H1 (cell line): ENCODE data around the gene ADGRL4. TPM values are rescaled to one million over a fixed set of nuclear protein-coding genes. Genes with fewer than 3 reads are reported as not detected.

Experiments
- BACH1 ChIP-seq: IDR thresholded peaks from 2 replicates; pipeline ENCODE4 v1.6.1; 2012; ENCODE audit warnings: low read length, improper control_type of control experiment
- CBX5 ChIP-seq: fragments of 300-800, 300-1000 bp; sonication (generic); IDR thresholded peaks from 2 replicates; pipeline ENCODE4 v1.7.1; 2016; ENCODE audit warnings: antibody characterized with exemption, low read length, low read depth
- CREB1 ChIP-seq: IDR thresholded peaks from 2 replicates; pipeline ENCODE4 v1.6.1; 2012; ENCODE audit warnings: inconsistent platforms
- KDM1A ChIP-seq: fragments of 200-600, 300-600 bp; sonication (generic); IDR thresholded peaks from 2 replicates; pipeline ENCODE4 v1.7.1; 2016; ENCODE audit warnings: mild to moderate bottlenecking, low read length, borderline replicate concordance
- PHF8 ChIP-seq: fragments of 200-600 bp; sonication (generic); conservative IDR thresholded peaks from 2 replicates; pipeline ENCODE4 v1.7.1; 2012; ENCODE audit warnings: low read depth, mild to moderate bottlenecking, inconsistent platforms, low read length, moderate library complexity
- POLR2AphosphoS5 ChIP-seq: IDR thresholded peaks from 2 replicates; pipeline ENCODE4 v1.6.1; 2011; ENCODE audit warnings: low read depth, low read length
- POU5F1 ChIP-seq: IDR thresholded peaks from 2 replicates; pipeline ENCODE4 v1.6.1; 2011; ENCODE audit warnings: low read depth, mild to moderate bottlenecking, low read length, moderate library complexity
- RFX5 ChIP-seq: IDR thresholded peaks from 2 replicates; pipeline ENCODE4 v1.6.1; 2011; ENCODE audit warnings: low read depth, low read length, improper control_type of control experiment, borderline replicate concordance
- SAP30 ChIP-seq: fragments of 300-600 bp; sonication (generic); IDR thresholded peaks from 2 replicates; pipeline ENCODE4 v1.7.1; 2012; ENCODE audit warnings: low read length, moderate library complexity, mild to moderate bottlenecking, inconsistent platforms; ENCODE audit not compliant: insufficient read depth, insufficient replicate concordance
- SIN3A ChIP-seq, 2 experiments: IDR thresholded peaks in 1 of 2; conservative IDR thresholded peaks in 1 of 2; 2 replicates each; pipeline ENCODE4 v1.6.1; 2011 to 2012; ENCODE audit warnings: low read length in 2 of 2, improper control_type of control experiment in 1 of 2, low read depth in 1 of 2, mild to moderate bottlenecking in 1 of 2
- SIX5 ChIP-seq: IDR thresholded peaks from 2 replicates; pipeline ENCODE4 v1.6.1; 2011; ENCODE audit warnings: mild to moderate bottlenecking, low read depth, low read length
- SP2 ChIP-seq: IDR thresholded peaks from 2 replicates; pipeline ENCODE4 v1.6.1; 2012; ENCODE audit warnings: mild to moderate bottlenecking, low read length, inconsistent platforms
- SRF ChIP-seq: IDR thresholded peaks from 2 replicates; pipeline ENCODE4 v1.6.1; 2011; ENCODE audit warnings: mild to moderate bottlenecking, low read depth, low read length, moderate library complexity
- TAF1 ChIP-seq: IDR thresholded peaks from 2 replicates; pipeline ENCODE4 v1.6.1; 2011; ENCODE audit warnings: mild to moderate bottlenecking, low read depth, low read length
- polyA plus RNA-seq, 7 experiments: library from polyadenylated mRNA; depleted of rRNA in 3 of 7; stranded (reverse) in 5 of 7; unstranded in 2 of 7; fragments of >200 nt in 5 of 7; fragments of 200-250 nt in 2 of 7; gene quantifications; 1 replicate in 5 of 7; 2 replicates in 1 of 7; 4 replicates in 1 of 7; pipeline versions ENCODE4 v1.2.1 to v1.2.3, GENCODE V29; 2011 to 2013; ENCODE audit warnings: missing spikeins in 2 of 7, mixed read lengths in 2 of 7
- total RNA-seq: library from RNA; stranded (reverse); fragmentation: NEBNext Ultra II Directional; extraction: Animal tissue kit (Norgen Biotek cat#: 25700); gene quantifications from 2 replicates; pipeline ENCODE4 v1.2.1, GENCODE V29; 2021

ADGRL4 gene
- total and polyA plus RNA-seq, 2 of the 8 experiments (the other 6 are each of a cell fraction or from before 2014, with no cell fraction given): 0.60 to 0.97 TPM

DNA sequence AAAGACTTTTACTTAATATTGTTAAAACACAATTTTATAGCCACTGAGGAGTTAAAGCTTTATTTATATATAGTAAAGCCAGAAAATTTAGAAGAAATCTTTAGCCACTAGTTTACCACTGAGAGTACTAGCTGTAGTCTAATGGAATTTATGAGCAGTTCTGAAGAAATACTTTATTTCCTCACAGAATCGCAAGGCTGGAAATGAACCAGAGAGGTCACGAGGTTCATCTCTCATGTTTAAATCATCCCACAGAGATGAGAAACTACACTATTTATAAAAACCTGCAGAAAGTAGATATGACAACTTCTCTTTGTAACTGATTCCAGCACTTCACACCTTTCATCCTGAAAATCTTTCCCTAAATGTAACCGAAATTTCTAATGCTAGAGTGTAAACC, 26.0 kb downstream of the ADGRL4 start (continued):
- no peak for TF ChIP-seq RFX5
- TF ChIP-seq BACH1: no peak
- no peak for TF ChIP-seq POLR2AphosphoS5
- TF ChIP-seq SIX5: no peak
- TF ChIP-seq PHF8: no peak
- TF ChIP-seq SAP30: no peak
- no peak for TF ChIP-seq SRF
- TF ChIP-seq SP2: no peak
- TF ChIP-seq KDM1A: no peak
- no peak for TF ChIP-seq CREB1
- TF ChIP-seq POU5F1: no peak
- no peak for TF ChIP-seq TAF1
- TF ChIP-seq SIN3A (conservative IDR thresholded peaks at IDR 0.05 in 1 of 2, IDR thresholded peaks at IDR 0.05 in 1 of 2; ENCODE audit: low read depth in 1 of 2, low read length in 2 of 2): no peak
- no peak for TF ChIP-seq CBX5
